MV-4-11 (cell line): ENCODE measurements around the gene CORO2B.

Source experiments
- DNase-seq: peaks from one replicate; lab custom pipeline; 2025; lab: John Stamatoyannopoulos, UW

Gene CORO2B

DNA sequence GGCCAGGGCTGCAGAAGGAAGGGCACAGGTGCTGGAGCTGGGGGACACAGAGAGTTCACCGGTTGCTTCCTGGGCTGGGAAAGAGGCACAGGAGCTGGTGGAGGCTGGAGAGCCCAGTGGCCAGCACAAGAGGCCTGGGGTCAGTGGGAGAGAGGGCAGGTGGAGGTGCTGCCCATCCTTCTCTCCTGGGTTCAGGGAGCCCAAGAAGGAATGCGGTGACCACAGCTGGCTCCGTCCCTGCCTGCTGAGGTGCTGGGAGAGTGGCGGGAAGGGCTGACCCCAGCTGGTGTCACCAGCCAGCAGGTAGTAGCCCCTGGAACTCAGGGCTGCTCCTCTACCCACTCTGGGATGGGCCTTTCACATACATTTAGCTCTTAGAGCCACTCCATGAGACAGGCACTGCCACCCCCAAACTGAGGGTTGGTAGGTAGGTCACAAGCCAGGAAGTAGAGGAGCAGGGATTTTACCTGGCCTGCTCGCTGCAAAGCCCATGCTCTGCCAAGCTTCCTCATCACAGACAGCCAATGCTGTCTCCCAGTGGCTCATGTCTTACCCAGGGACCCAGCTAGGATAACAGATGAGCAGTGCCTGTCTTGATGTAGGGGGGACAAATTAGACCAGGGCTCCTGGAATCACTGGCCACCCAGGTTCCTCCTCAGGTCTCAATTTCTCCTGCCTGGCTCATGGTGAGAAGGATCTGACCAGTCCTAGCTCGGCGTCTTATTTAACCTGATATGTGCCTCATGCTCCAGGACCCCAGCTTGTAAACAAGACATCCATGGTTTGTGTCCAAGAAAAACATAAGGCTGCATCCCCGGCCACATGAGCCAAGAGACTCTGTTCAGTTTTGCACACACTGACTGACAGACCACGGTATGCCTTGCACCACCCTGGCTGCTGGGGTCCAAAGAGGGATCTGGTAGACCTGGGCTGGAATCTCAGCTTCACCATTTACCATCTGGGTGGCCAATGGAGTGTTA is 119.2 kb downstream of the CORO2B start:
- no peak for DNase-seq

DNA sequence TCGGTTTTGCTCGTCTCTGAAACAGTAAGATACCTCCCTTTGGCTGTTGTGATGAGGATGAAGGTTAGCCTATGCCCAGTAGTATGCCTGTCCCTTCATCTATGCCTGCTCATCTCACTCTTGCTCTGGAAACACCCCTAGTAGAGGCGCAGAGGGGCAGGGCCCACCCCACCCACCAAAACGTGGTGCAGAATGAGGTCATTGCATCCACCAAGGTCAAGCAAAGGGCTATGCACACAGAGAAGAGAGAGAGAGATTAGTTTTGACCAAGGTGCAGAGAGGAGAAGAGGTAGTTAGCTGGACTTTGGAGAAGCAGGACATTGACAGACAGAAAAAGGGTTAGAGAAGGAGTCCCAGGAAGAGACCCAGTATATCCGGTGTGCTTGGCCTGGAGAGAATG is 119.9 kb downstream of the CORO2B start:
- DNase-seq: no peak

GRCh38 chr15:68699124-68699880 is 120.5 kb downstream of the CORO2B start:
- no peak for DNase-seq

GRCh38 chr15:68699881-68700454 is 121.2 kb downstream of the CORO2B start:
- DNase-seq: peak; percentile 4

DNA sequence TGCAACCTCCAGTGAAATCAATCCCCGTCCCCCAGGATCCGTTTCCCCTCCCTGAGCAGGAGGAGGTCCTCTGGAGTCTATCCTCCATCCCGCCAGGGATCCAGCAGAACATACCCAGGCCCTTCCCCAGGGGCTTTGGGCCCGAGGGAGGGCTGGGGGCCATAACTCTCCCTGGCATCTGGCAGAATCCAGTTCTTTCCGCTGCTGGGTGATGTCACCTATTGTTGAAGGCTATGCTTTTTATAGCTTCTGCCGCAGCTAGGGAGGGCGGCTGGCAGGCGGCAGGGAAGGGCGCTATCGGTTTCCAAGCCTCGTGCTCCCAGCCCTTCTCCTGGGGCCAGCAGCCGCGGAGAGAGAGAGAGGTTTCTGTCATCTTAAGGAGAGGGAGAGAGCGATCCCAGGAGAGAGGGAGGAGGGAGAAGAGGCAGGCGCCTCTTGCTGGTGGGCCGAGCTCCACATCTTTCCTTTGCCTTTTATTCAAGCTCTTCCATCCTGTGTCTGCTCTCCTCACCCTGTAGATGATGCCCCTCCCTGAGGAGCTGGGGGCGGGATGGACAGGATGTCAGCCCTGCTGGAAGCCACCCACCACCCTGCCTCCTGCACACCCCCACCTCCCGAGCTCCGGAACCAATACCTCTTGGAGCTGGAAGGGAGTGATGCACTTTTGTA is 121.8 kb downstream of the CORO2B start:
- peak; percentile 30 for DNase-seq

GRCh38 chr15:68701886-68702285 is 123.1 kb downstream of the CORO2B start:
- DNase-seq: no peak

DNA sequence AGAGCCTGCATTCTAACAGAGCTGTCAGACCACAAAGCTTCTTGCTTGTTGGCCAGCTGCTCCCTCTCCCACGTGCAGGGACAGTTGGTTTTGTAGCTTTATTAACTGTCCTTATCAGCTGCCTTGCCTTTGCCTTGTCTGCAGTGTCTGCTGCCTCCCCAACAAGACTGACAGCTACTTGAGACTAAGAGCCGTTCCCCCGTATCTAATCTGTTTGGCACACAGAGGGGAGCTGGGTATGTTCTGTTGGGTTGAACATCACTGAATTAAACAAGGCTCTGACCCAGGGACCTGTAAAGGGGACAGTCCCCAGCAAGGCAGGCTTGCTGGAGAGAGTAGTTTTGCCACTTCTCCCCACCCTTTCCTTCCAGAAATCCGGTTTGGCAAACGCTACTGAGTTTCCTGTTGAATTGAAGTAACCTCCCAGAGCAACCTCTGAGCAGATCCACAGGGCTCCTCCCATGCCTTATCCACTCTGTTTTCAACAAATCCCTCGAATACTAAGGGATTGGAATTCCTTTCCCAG is 125.8 kb downstream of the CORO2B start:
- no peak for DNase-seq

GRCh38 chr15:68706256-68706655 is 127.5 kb downstream of the CORO2B start:
- DNase-seq: no peak

GRCh38 chr15:68706931-68707330 is 128.1 kb downstream of the CORO2B start:
- no peak for DNase-seq

GRCh38 chr15:68707386-68707785 is 128.6 kb downstream of the CORO2B start:
- no peak for DNase-seq

GRCh38 chr15:68709876-68710275 is 131.1 kb downstream of the CORO2B start:
- no peak for DNase-seq

DNA sequence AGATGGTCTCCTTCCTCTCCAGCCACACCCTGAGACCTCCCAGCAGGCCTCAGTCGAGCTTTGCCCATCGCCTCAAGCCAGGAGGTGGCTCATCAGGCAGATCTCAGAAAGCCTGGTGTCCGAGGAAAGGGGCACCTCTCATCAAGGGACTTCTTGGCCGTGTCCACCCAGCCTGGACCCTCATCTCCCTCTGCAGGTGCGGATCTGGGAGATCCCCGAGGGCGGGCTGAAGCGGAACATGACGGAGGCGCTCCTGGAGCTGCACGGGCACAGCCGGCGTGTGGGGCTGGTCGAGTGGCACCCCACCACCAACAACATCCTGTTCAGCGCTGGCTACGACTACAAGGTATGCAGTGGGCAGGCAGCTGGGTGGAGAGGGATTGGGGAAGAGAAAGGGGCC is 131.7 kb downstream of the CORO2B start:
- no peak for DNase-seq

DNA sequence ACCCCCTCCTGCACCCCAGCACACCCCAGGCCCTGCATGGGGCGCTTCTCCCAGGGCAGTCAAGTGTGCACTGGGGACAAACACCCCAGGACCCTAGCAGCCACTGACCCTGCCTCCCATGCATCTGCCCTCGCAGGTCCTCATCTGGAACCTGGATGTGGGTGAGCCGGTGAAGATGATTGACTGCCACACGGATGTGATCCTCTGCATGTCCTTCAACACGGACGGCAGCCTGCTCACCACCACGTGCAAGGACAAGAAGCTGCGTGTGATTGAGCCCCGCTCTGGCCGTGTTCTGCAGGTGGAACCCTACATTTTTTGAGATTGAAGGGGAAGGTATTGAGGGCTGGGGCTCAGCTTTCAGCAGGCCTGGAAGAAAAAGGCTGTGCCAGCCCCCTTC is 132.6 kb downstream of the CORO2B start:
- DNase-seq: no peak

DNA sequence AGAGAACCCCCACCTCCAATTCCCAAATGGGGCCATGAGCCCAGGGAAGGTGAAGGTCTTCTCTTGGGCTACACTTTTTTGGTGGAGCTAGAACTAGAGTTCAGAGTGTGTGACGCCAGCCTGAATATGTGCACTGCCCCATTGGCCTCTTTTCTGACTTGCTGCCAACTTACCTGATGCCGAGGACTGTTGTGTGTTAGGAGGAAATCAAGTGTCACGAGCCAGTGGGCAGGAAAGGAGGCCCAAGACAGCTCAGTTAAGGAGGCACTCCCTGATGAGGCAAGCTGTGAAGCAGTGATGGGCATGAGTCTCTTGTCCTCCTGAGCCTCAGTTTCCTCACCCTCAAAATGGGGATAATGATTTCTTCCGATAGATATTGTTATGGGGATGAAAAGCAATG is 134.1 kb downstream of the CORO2B start:
- DNase-seq: no peak

DNA sequence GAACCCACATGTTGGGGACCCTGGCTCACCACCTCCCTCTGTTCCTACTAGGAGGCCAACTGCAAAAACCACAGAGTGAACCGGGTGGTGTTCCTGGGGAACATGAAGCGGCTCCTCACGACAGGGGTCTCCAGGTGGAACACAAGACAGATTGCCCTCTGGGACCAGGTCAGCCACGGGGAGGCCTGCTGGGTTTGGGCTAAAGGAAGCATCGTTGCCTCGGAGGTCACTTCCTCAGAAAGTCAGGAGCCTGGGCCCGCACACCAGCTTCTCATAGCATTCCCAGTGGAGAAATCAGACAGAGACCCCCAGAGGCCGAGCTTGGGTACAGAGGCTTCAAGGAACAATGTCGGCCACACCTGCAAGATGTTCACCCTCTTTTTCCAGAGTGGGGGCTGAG is 135.1 kb downstream of the CORO2B start:
- no peak for DNase-seq

DNA sequence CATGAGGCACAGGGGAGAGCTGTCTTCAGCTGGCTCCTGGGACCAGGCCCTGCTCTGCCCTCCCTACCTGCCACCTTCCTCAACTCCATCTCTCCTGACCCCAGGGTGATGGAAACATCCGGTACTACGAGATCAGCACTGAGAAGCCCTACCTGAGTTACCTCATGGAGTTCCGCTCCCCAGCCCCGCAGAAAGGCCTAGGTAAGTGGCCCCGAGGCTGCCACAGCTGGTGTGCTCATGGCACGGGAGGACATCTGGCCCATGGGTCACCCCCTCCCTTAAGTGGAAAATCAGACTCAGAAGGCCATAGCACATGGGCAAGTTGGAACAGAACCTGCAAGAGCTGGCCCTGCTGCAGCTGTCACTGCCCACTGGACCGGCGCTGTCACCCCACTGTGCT is 136.3 kb downstream of the CORO2B start:
- DNase-seq: no peak

DNA sequence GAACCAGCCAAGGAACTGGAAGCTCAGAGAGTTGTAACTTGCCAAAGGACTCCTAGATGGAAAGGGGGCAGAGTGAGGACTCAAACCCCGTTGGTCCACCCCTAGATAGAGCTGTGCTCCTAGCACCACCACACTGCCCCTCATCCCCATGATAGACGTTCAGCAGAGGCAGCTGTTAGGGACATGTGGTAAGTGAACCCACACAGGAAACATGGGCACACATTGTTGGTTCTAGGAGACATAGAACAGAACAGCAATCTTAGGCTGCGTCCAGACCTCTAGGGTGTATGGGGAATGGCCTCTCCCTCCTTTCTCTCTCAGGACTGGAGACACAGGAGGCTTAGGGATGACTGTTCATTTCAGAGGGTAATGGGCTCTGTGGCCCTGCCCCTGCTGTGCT is 139.2 kb downstream of the CORO2B start:
- peak; percentile 39 for DNase-seq

- DNase-seq: no peak
These were observed 139.7 kb downstream of the CORO2B start for GRCh38 chr15:68718468-68718867.

GRCh38 chr15:68719051-68719450 is 140.3 kb downstream of the CORO2B start:
- DNase-seq: no peak

DNA sequence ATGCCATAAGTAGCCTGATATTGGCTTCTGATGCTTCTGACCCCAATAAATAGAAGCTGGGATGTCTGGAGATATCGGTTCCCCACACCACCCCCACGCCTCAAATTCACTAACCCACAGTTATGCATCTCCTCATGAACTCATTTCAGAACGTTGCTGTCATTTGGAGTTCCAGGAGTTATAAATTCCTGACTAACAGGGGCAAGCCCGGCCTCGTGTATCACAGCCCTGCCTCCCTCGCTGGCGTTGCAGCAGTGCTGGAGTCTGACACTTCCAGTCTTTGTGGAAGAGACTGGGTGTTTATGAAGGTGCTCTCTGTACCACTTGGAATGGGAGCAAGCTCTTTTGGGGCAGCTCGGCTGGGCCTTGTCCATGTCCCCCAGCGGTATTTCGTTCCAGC is 140.9 kb downstream of the CORO2B start:
- no peak for DNase-seq

DNA sequence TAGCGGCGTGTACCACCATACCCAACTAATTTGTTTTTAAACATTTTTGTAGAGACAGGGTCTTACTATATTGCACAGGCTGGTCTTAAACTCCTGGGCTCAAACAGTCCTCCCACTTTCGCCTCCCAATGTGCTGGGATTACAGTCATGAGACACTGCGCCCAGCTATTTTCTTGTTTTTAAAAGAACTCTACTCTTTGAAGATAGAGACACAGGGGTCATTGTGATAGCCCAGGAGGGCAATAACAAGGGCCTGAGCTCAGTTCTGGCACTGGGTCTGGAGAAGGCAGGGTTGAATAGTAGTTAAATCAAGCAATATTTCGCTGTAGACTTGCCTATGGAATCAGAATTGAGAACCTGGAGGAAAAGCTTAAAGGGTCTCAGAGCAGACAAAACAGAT is 143.1 kb downstream of the CORO2B start:
- no peak for DNase-seq

GRCh38 chr15:68725736-68726135 is 146.9 kb downstream of the CORO2B start:
- peak; percentile 93 for DNase-seq
